B cell (primary cell): Measurements from ENCODE around the gene EIF5A. TPM values are rescaled to one million over a fixed set of nuclear protein-coding genes. Genes with fewer than 3 reads are reported as not detected.

Source experiments
- ATAC-seq: fragments of 200-7000 bp; cut with Tn5 transposase; one replicate; pipeline ENCODE4 v1.10.0; 2021; ENCODE audit warnings: low read depth, mild to moderate bottlenecking, moderate number of reproducible peaks, moderate library complexity
- CTCF ChIA-PET: fragments of 350-600 bp; sonication (Branson Sonifier 250); formaldehyde crosslinking; loops from one replicate; lab custom pipeline; 2021; ENCODE audit warnings: antibody characterized with exemption, inconsistent platforms; lab: Charles Lee
- POLR2A ChIA-PET: fragments of 350-600 bp; sonication (Branson Sonifier 250); formaldehyde crosslinking; loops from one replicate; lab custom pipeline; 2021; ENCODE audit warnings: antibody characterized with exemption; lab: Charles Lee
- DNase-seq: peaks from one replicate; pipeline ENCODE4 v3.0.0; 2013
- H2AFZ ChIP-seq: 2 replicates; pipeline ENCODE4 v1.6.1; 2012; ENCODE audit warnings: mild to moderate bottlenecking, low read depth, low read length; ENCODE audit not compliant: insufficient read depth, poor library complexity, severe bottlenecking
- H3K27ac ChIP-seq, 2 donors: 1 replicate in 1 of 2; 2 replicates in 1 of 2; pipeline ENCODE4 v1.5.1; 2012 to 2013; ENCODE audit warnings: low read length in 2 of 2, mild to moderate bottlenecking in 2 of 2, moderate library complexity in 1 of 2
- H3K27me3 ChIP-seq, 4 experiments: fragments of 200-600 bp in 1 of 4; sonication (generic) in 1 of 4; replicated peaks in 1 of 4; 1 replicate in 2 of 4; 2 replicates in 2 of 4; pipeline versions ENCODE4 v1.6.1 to v1.7.0; 2013 to 2016; ENCODE audit warnings: low read length in 3 of 4, mild to moderate bottlenecking in 2 of 4, mixed read lengths in 1 of 4, moderate library complexity in 1 of 4; ENCODE audit not compliant: insufficient read depth in 4 of 4, control insufficient read depth in 3 of 4; ENCODE audit errors: control extremely low read depth in 1 of 4
- H3K36me3 ChIP-seq, 2 experiments: replicated peaks in 1 of 2; 1 replicate in 1 of 2; 2 replicates in 1 of 2; pipeline versions ENCODE4 v1.6.1 to v1.7.1; 2013; ENCODE audit warnings: low read length in 1 of 2; ENCODE audit not compliant: insufficient read depth in 2 of 2, control insufficient read depth in 1 of 2; ENCODE audit errors: control extremely low read depth in 1 of 2, extremely low read depth in 1 of 2
- H3K4me1 ChIP-seq, 2 donors: fragments of 200-600 bp in 1 of 2; sonication (generic) in 1 of 2; 1 replicate in 1 of 2; 2 replicates in 1 of 2; pipeline versions ENCODE4 v1.5.1 to v1.6.1; 2013 to 2017; ENCODE audit warnings: low read length in 2 of 2; ENCODE audit not compliant: control insufficient read depth in 2 of 2, insufficient read depth in 2 of 2
- H3K4me2 ChIP-seq: replicated peaks from 2 replicates; pipeline ENCODE3; 2012; ENCODE audit warnings: mild to moderate bottlenecking, low read depth, low read length; ENCODE audit not compliant: poor library complexity, severe bottlenecking
- H3K4me3 ChIP-seq, 5 experiments: fragments of 200-600 bp in 1 of 5; sonication (generic) in 1 of 5; 1 replicate in 3 of 5; 2 replicates in 2 of 5; pipeline versions ENCODE4 v1.5.1 to v1.7.0; 2011 to 2016; ENCODE audit warnings: low read length in 4 of 5, mild to moderate bottlenecking in 4 of 5, low read depth in 2 of 5, control low read depth in 1 of 5, moderate library complexity in 1 of 5; ENCODE audit not compliant: insufficient read depth in 1 of 5; ENCODE audit errors: control extremely low read depth in 1 of 5, extremely low read depth in 1 of 5
- H3K79me2 ChIP-seq: fragments of 200-600 bp; sonication (generic); one replicate; pipeline ENCODE4 v1.6.0; 2016; ENCODE audit warnings: low read length; ENCODE audit not compliant: control insufficient read depth, insufficient read depth
- H3K9ac ChIP-seq: fragments of 200-600 bp; sonication (generic); 2 replicates; pipeline ENCODE4 v1.6.1; 2017; ENCODE audit warnings: mild to moderate bottlenecking, low read length, moderate library complexity
- H3K9me3 ChIP-seq, 3 donors: one replicate each; pipeline versions ENCODE4 v1.6.1 to v1.7.1; 2013; ENCODE audit warnings: low read length in 2 of 3; ENCODE audit not compliant: control insufficient read depth in 2 of 3, insufficient read depth in 1 of 3; ENCODE audit errors: control extremely low read depth in 1 of 3
- H4K20me1 ChIP-seq: 2 replicates; pipeline ENCODE4 v1.6.0; 2012; ENCODE audit warnings: mild to moderate bottlenecking, low read length; ENCODE audit not compliant: insufficient read depth, control insufficient read depth, poor library complexity, severe bottlenecking
- H3K27ac Mint-ChIP-seq: one replicate; pipeline ENCODE4 v1.8.0; 2021; ENCODE audit warnings: mixed read lengths
- H3K27me3 Mint-ChIP-seq: one replicate; pipeline ENCODE4 v1.8.0; 2021; ENCODE audit warnings: mixed read lengths
- H3K4me1 Mint-ChIP-seq: one replicate; pipeline ENCODE4 v1.8.0; 2021; ENCODE audit warnings: mixed read lengths
- H3K4me3 Mint-ChIP-seq: one replicate; pipeline ENCODE4 v1.8.0; 2021; ENCODE audit warnings: mixed read lengths
- H3K9me3 Mint-ChIP-seq: one replicate; pipeline ENCODE4 v1.8.0; 2022; ENCODE audit warnings: mixed read lengths; ENCODE audit not compliant: insufficient read depth
- EZH2 ChIP-seq: IDR thresholded peaks from 2 replicates; pipeline ENCODE4 v1.6.1; 2012; ENCODE audit warnings: borderline replicate concordance, low read depth, mild to moderate bottlenecking, moderate library complexity, low read length; ENCODE audit not compliant: insufficient read depth, poor library complexity, severe bottlenecking
- WGBS: methylation state at CpG from one replicate; pipeline ENCODE4 v1.1.5; 2013; ENCODE audit warnings: missing lambda C conversion rate; ENCODE audit not compliant: insufficient coverage; 5-methylcytosine and 5-hydroxymethylcytosine counted together
- intact Hi-C: fragments of 100-400 bp; cut with micrococcal nuclease; formaldehyde crosslinking; loops from one replicate; pipeline ENCODE4 v1.10.0; 2022
- polyA plus RNA-seq: library from polyadenylated mRNA; depleted of rRNA; stranded (reverse); fragments of >200 nt; gene quantifications from 2 replicates; pipeline ENCODE4 v1.2.3, GENCODE V29; 2012
- total RNA-seq, 2 donors: library from RNA; stranded (reverse); fragments of 120-200 nt in 1 of 2; gene quantifications; 1 replicate in 1 of 2; 2 replicates in 1 of 2; pipeline versions ENCODE4 v1.2.3 to v1.2.4, GENCODE V29; 2013 to 2022
- TF ChIP-seq, protein P1 (sequence below): fragments of 200-600 bp; IDR thresholded peaks from one replicate; pipeline ENCODE4 v1.8.0; 2022; ENCODE audit warnings: antibody characterized with exemption, mild to moderate bottlenecking

The EIF5A gene
- total and polyA plus RNA-seq, 2 donors (not counting 1 experiment from before 2014, with no cell fraction given) = 233 to 576 TPM

- WGBS = 1% methylated on average over 29 of the region's 29 CpGs
- H3K27me3 ChIP-seq = peaks cover 0 to 45% (median 13%) of the 10 kb centered on the region in 4 experiments
- H3K4me1 ChIP-seq = peaks cover 20 to 31% of the 10 kb centered on the region in 2 donors
- ChIA-PET POLR2A (interaction anchor here (0.7 to 1.5 kb wide), 3 partner anchors 13 to 65 kb away, joined by 4 to 7 read pairs (median 5); partner anchors contain the start of gene GABARAP), CTCF (interaction anchor here (1.0 to 10.9 kb wide), 10 partner anchors 17 to 280 kb away, joined by 3 to 115 read pairs (median 4); partner anchors contain the start of gene ACAP1)
- H3K4me1 Mint-ChIP-seq = peaks cover 20% of the 10 kb centered on the region
- ATAC-seq = peak; percentile 84
- no peak for TF ChIP-seq EZH2
- TF ChIP-seq, protein P1, sequence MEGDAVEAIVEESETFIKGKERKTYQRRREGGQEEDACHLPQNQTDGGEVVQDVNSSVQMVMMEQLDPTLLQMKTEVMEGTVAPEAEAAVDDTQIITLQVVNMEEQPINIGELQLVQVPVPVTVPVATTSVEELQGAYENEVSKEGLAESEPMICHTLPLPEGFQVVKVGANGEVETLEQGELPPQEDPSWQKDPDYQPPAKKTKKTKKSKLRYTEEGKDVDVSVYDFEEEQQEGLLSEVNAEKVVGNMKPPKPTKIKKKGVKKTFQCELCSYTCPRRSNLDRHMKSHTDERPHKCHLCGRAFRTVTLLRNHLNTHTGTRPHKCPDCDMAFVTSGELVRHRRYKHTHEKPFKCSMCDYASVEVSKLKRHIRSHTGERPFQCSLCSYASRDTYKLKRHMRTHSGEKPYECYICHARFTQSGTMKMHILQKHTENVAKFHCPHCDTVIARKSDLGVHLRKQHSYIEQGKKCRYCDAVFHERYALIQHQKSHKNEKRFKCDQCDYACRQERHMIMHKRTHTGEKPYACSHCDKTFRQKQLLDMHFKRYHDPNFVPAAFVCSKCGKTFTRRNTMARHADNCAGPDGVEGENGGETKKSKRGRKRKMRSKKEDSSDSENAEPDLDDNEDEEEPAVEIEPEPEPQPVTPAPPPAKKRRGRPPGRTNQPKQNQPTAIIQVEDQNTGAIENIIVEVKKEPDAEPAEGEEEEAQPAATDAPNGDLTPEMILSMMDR = peak; percentile 91
- no peaks in the 10 kb centered on the region for H3K36me3 ChIP-seq
- peak overlapping the region; percentile 1 to 69 (median 53) for H3K4me3 ChIP-seq
- H3K4me3 Mint-ChIP-seq = peak overlapping the region; percentile 92
- peak overlapping the region; percentile 76 for H3K27ac Mint-ChIP-seq
- peak overlapping the region; percentile 98 for H3K4me2 ChIP-seq
- intact Hi-C loops = loop anchor here (1.0 to 2.0 kb wide), 7 partner anchors 16 to 309 kb away; partner anchors contain the start of genes CLDN7, SENP3 and TMEM102
- peak overlapping the region; percentile 67 for H3K9ac ChIP-seq
- H4K20me1 ChIP-seq = no peaks in the 10 kb centered on the region
- peaks cover 16% of the 10 kb centered on the region for H3K27me3 Mint-ChIP-seq
- no peaks in the 10 kb centered on the region for H3K9me3 Mint-ChIP-seq
- H3K27ac ChIP-seq = no peak overlapping the region
- peaks cover 0 to 18% (median 0%) of the 10 kb centered on the region in 3 donors for H3K9me3 ChIP-seq
- H3K79me2 ChIP-seq = no peaks in the 10 kb centered on the region
- peak overlapping the region; percentile 64 for H2AFZ ChIP-seq
- peak; percentile 85 for DNase-seq
These were observed 26.8 kb upstream of the EIF5A start for GRCh38 chr17:7280519-7281073.
